D721Med (cell line): ENCODE measurements around the gene REM2.

Source experiments
- DNase-seq: peaks from one replicate; pipeline ENCODE4 v3.0.0; 2011; ENCODE audit warnings: low spot score; ENCODE audit not compliant: insufficient read length
- FAIRE-seq: peaks from 2 replicates; lab custom pipeline; 2011; peaks lifted over from hg19 to GRCh38; lab: Jason Lieb, UNC
- CTCF ChIP-seq: IDR thresholded peaks from 2 replicates; pipeline ENCODE4 v1.5.1; 2012; ENCODE audit warnings: mild to moderate bottlenecking, control low read depth; ENCODE audit not compliant: insufficient read depth; ENCODE audit errors: missing control alignments

Gene REM2

GRCh38 chr14:22861651-22862050 is 21.4 kb upstream of the REM2 start:
- DNase-seq: no peak
- TF ChIP-seq CTCF: no peak
- no peak for FAIRE-seq

DNA sequence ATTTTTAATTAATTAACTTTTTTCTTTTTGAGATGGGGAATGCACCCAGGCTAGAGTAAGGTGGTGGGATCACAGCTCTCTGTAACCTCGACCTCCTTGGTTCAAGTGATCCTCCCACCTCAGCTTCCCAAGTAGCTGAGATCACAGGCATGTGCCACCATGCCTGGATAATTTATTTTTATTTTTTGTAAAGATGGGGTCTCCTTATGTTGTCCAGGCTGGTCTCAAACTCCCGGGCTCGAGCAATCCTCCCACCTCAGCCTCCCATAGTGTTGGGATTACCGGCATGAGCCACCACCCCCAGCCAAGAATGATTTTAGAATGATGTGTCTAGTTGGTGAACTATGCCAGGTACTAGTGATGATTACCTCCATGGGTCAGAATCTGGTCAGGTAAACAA is 18.0 kb upstream of the REM2 start:
- FAIRE-seq (no peak), DNase-seq (no peak)
- TF ChIP-seq CTCF: no peak

DNA sequence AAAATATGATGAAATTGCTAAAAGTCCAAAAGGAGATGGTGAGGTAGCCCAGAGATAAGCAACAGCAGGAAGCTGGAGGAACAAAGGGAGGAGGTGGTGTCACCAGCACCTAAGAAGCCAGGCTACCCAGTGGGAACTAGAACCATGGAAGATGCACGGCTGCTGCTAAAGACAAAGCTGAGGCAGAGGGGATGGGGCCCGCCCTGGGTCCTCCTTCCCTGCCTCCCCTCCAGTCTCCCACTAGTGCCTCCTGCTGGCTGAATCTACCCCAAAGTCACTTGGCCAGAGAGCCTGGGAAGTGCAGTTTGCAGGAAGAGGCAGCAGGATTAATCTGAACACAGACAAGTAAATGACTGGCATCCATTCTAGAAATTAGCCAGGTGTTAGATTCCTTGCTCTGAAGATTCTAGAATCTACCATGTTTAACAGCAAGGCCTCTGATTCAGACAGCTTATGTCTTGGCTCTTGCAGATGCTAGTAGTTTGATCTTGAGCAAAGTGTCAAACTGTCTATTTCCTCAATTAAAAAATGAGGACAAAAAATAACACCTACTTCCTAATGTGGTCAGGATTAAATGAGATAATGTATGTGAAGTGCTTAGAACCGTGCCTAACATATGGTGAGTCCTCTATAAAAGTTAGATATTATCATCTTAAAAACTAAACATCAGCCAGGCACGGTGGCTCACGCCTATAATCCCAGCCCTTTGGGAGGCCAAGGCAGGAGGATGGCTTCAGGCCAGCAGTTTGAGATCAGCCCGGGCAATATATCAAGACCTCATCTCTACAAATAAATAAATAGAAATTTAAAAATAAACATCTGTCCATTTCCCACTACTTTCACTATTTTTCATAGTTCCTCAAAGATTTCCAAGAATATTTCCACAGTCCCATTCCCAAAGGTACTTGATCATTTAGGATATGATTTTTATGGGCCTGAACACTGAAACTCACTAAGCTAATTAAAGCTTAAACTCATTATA is 17.3 kb upstream of the REM2 start:
- FAIRE-seq (no peak), DNase-seq (no peak)
- peak; percentile 62 for TF ChIP-seq CTCF

DNA sequence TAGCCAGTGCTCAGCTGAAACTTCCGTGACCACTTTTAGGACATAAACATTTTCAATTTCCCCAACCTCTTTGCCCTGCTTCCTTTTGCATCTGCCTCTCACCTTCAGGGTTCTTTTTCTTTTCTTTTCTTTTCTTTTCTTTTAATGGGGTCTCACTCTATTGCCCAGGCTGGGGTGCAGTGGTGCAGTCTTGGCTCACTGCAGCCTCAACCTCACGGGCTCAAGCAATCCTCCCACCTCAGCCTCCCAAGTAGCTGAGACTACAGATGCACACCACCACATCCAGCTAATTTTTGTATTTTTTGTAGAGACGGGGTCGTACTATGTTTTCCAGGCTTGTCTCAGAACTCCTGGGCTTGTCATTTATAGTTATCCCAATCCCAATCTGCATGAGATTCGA is 16.1 kb upstream of the REM2 start:
- no peak for DNase-seq
- no peak for FAIRE-seq
- TF ChIP-seq CTCF: no peak

DNA sequence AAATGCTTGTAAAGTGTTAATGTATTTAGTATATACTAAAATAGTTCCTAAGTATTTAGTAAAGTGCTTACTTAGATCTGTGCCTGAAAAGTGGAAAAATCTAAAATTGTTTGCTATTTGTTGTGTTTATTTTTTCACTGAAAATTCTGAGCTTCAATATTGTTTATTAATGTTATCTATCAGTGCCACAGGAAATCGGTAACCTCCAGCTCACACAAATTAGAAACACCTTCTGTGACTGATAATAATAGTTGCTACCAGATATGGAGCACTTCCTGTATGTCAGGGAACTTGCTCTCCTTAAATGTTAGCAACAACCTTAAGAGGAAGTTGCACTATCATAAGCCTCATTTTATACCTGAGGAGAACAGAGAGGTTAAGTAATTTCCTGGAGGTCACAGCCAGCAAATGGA is 12.2 kb upstream of the REM2 start:
- no peak for TF ChIP-seq CTCF
- DNase-seq: no peak
- no peak for FAIRE-seq

DNA sequence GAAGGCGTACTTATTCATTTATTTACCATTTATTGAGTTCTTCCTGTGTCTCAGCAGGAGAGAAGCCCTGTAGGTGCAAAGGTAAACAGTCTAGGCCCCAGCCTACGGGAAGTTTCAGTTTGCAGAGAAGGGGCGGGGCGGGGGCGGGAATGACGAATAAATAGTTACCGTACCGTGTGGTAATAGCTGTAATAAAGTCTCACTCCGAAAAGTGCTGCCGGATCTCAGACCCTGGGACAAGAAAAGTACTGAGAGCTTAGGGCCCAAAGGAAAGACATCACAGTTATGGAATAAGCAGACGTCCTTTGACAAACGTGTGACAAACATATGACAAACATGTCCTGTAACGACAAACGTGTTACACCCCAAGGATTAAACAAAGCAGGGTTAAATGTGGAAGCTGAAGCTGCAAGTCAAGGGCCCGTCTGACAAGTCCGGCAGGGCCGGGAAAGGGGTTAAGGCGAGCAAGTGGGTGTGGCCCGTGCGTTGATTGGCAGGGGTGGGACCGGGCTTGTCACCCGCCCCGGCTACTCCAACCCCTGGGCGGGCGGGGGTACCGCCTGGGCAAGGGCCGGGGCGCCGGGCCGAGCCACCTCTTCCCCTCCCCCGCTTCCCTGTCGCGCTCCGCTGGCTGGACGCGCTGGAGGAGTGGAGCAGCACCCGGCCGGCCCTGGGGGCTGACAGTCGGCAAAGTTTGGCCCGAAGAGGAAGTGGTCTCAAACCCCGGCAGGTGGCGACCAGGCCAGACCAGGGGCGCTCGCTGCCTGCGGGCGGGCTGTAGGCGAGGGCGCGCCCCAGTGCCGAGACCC is 11.6 kb upstream of the REM2 start, which contains the start of gene LRP10:
Gene LRP10, plus strand, starts transcription at position 517 of the 809 bp plus-strand sequence. CDS start 564 bp downstream, outside the sequence.
- DNase-seq (no peak), FAIRE-seq (no peak)
- no peak for TF ChIP-seq CTCF
